Right atrium auricular region (tissue), 2 donors: ENCODE results near the gene VGLL4. TPM values are rescaled to one million over a fixed set of nuclear protein-coding genes. Genes with fewer than 3 reads are reported as not detected.

ENCODE experiments used
- DNase-seq: peaks from one replicate; pipeline ENCODE4 v3.0.0-alpha.2; 2019; ENCODE audit warnings: low spot score
- H3K27ac ChIP-seq, 2 donors: fragments of 200-600 bp; sonication (generic); 1 replicate in 1 of 2; 2 replicates in 1 of 2; pipeline ENCODE4 v1.5.1; 2016 to 2019
- H3K27me3 ChIP-seq, 2 donors: fragments of 200-600 bp; sonication (generic); one replicate each; pipeline versions ENCODE4 v1.5.1 to v1.6.0; 2017 to 2019
- H3K36me3 ChIP-seq: fragments of 200-600 bp; sonication (generic); one replicate; pipeline ENCODE4 v1.5.1; 2016
- H3K4me1 ChIP-seq, 2 donors: fragments of 200-600 bp; sonication (generic); one replicate each; pipeline versions ENCODE4 v1.5.1 to v1.6.0; 2017 to 2019
- H3K4me3 ChIP-seq, 2 donors: fragments of 200-600 bp; sonication (generic); 1 replicate in 1 of 2; 2 replicates in 1 of 2; pipeline ENCODE4 v1.5.1; 2017 to 2019; ENCODE audit warnings: mild to moderate bottlenecking in 1 of 2, moderate library complexity in 1 of 2
- H3K9me3 ChIP-seq, 2 donors: fragments of 200-600 bp; sonication (generic); one replicate each; pipeline ENCODE4 v1.5.1; 2019
- total RNA-seq, 2 donors: library from RNA; depleted of rRNA; stranded (reverse); fragments of >200 nt; gene quantifications; one replicate each; pipeline ENCODE4 v1.1.0, GENCODE V29; 2016
- TF ChIP-seq, protein P1 (sequence below), 2 donors: fragments of 200-600 bp; sonication (generic); IDR thresholded peaks; one replicate each; pipeline ENCODE4 v1.5.1; 2019; ENCODE audit warnings: antibody characterized with exemption in 2 of 2

Gene VGLL4
- total RNA-seq, 2 donors from 2014 or later: 30.2 to 64.6 TPM

DNA sequence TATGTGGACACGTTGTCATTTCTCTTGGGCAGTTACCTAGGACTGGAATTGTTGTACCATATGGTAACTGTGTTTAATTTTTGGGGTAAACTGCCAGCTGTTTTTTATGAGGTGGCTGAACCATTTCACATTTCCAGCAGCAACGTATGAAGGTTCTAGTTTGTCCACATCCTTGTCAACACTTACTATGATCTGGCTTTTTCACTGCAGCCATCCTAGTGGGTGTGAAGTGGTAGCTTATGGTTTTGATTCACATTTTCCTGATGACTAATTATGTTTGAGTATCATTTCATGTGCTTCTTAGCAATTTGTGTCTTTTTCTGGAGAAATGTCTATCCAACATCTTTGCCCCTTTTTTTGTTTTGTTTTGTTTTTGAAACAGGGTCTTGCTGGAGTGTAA is 96.2 kb downstream of the VGLL4 start:
- H3K36me3 ChIP-seq: no peaks in the 10 kb centered on the region

DNA sequence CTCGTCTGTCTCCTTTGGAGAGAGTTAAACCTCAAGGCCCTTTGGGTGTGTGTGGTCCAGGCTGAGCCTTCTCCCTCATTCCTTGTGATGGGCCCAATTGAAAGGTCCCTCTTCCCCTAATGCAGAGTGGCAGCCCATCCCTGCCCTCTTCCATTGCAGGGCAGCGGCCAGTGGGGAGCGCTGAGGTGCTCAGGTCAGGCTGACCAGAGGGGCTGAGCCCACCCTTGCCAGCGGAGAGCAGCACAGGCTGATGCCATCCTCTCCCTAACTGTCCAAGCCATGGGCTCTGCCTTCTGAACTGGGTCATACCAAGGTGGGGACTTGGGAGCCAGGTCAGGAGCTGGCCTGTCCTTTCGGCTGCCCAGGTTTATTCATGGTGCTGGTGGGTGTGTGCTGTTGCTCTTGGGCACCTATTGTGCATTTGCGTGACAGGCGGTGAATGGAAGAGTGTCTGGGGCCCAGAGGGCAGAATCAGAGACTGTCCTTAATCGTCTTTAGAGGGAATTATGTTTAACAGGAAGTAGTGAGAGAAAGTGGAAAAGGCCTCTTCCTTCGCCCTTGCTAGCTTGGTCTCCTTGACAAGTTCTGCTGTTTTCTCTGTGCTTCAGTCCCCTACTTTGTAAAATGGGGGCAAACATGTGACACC is 96.9 kb downstream of the VGLL4 start:
- DNase-seq: no peak
- peaks cover 0 to 20% of the 10 kb centered on the region in 2 donors for H3K4me1 ChIP-seq
- H3K4me3 ChIP-seq: no peak overlapping the region
- no peaks in the 10 kb centered on the region for H3K36me3 ChIP-seq
- TF ChIP-seq, protein P1, sequence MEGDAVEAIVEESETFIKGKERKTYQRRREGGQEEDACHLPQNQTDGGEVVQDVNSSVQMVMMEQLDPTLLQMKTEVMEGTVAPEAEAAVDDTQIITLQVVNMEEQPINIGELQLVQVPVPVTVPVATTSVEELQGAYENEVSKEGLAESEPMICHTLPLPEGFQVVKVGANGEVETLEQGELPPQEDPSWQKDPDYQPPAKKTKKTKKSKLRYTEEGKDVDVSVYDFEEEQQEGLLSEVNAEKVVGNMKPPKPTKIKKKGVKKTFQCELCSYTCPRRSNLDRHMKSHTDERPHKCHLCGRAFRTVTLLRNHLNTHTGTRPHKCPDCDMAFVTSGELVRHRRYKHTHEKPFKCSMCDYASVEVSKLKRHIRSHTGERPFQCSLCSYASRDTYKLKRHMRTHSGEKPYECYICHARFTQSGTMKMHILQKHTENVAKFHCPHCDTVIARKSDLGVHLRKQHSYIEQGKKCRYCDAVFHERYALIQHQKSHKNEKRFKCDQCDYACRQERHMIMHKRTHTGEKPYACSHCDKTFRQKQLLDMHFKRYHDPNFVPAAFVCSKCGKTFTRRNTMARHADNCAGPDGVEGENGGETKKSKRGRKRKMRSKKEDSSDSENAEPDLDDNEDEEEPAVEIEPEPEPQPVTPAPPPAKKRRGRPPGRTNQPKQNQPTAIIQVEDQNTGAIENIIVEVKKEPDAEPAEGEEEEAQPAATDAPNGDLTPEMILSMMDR (IDR thresholded peaks at IDR 0.05): no peak
- H3K27me3 ChIP-seq: no peaks in the 10 kb centered on the region
- H3K27ac ChIP-seq: no peak overlapping the region
- H3K9me3 ChIP-seq: no peaks in the 10 kb centered on the region

More for the DNA sequence above, 96.2 kb downstream of the VGLL4 start:
- Histone ChIP-seq H3K27ac (no peak overlapping the region), H3K4me3 (no peak overlapping the region), H3K9me3 (no peaks in the 10 kb centered on the region), H3K27me3 (no peaks in the 10 kb centered on the region), H3K4me1 (peaks cover 0 to 20% of the 10 kb centered on the region in 2 donors)
- no peak for DNase-seq
- TF ChIP-seq, protein P1 (IDR thresholded peaks at IDR 0.05): no peak

DNA sequence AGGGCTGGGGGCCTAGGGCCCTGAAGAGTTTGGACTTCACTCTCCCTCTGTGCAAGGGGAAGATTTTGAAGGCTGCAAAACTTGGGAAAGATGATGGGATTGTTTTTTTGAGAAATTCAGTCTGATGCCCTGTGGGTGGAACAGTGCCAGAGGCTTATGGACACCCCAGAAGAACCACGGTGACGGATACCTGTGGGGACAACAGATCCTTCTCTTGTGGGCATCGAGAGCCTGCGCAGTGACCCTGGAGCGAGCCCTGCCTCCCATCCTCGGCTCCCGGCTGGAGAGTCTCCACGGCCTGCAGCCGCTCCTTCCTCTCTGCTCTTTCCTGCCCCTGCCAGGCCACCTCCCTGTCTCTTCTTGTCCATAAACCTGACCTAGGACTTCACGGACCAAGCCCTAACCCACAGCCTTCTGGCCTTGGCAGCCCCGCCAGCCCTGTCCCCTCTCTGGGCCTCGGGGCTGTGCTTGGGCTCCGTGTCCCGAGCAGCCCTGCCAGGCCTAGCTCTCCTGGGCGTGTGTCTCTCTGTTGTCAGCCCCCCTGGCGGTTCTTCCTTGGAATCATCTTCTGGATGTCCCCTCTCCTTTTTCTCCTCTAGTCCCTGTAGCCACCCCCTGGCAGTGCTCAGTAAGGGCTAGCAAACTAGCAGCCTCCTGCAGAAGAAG is 98.4 kb downstream of the VGLL4 start:
- no peak for DNase-seq

DNA sequence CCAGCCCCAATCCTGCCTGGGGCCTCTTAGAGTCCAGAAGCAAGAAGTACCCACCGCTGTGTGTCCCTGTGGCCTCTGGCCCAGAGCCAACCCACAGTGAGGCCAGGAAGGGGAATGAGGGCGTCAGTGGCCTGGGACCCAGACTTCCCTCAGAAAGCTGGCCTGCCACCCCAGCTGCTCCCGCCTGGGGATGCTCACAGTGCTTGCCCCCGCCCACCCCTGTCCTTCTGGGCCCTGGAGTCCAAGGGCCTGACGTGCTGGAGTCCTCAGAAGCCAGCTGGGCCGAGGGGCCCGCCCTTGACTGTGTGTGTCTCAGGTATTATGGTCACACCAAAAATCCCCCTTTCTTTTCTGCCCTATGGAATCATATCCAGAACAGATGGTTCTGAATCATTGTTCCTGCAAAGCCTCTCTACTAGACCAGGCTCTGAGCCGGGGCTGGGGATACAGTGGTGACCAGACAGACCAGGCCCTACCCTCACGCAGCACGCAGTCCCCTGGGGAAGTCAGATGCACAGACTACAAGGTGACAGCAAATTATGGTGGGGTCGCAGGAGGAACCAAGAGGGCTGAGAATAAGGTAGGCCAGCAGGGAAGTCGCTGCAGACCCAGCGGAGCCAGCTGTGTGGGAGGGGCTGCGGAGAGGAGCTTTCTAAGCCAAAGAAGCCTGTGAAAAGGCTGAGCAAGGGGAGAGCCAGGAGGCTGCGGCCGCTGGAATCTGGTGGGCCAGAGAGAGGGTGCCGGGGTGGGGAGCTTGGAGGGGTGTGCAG is 99.1 kb downstream of the VGLL4 start:
- Histone ChIP-seq H3K9me3 (no peaks in the 10 kb centered on the region), H3K27me3 (no peaks in the 10 kb centered on the region), H3K4me3 (no peak overlapping the region), H3K36me3 (no peaks in the 10 kb centered on the region), H3K27ac (peak overlapping the region; percentile 23 to 56), H3K4me1 (peaks cover 0 to 20% of the 10 kb centered on the region in 2 donors)
- TF ChIP-seq, protein P1 (IDR thresholded peaks at IDR 0.05): no peak
- DNase-seq: no peak

More for the DNA sequence above, 98.4 kb downstream of the VGLL4 start:
- H3K27ac ChIP-seq: peak overlapping the region; percentile 23 to 56
- TF ChIP-seq, protein P1 (IDR thresholded peaks at IDR 0.05): no peak
- H3K4me1 ChIP-seq: peaks cover 0 to 20% of the 10 kb centered on the region in 2 donors
- no peak overlapping the region for H3K4me3 ChIP-seq
- H3K36me3 ChIP-seq: no peaks in the 10 kb centered on the region
- H3K9me3 ChIP-seq: no peaks in the 10 kb centered on the region
- no peaks in the 10 kb centered on the region for H3K27me3 ChIP-seq

DNA sequence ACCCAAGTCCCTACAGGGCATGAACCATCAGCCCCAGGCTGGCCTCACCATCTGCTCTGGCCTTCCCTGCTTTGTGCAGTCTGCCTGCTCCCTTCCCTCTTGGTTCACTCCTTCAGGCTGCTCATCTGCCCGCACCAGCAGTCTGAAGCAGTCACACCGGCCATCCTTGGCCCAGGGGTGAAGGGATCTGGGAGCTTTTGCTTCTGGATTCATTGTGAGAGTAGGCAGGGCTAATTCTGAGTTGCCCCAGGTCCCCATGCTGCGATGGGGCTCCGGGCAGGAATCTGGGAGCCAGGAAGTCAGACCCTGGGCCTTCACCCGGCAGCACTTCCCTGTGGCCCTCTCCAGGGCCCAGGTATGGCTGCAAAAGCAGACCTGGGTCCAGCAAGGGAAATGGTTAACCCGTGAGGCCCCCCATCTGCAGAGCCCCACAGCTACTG is 99.7 kb downstream of the VGLL4 start:
- Histone ChIP-seq H3K27me3 (no peaks in the 10 kb centered on the region), H3K36me3 (no peaks in the 10 kb centered on the region), H3K4me3 (no peak overlapping the region), H3K4me1 (peaks cover 0 to 20% of the 10 kb centered on the region in 2 donors), H3K9me3 (no peaks in the 10 kb centered on the region), H3K27ac (peak overlapping the region; percentile 23 to 56)
- TF ChIP-seq, protein P1 (IDR thresholded peaks at IDR 0.05): no peak
- no peak for DNase-seq
